Cardiac fibroblast (primary cell): ENCODE data around the gene KIR3DL3.
"Not testable (repeated sequence)": the region's sequence is repeated elsewhere in the genome, so short reads cannot be mapped to it uniquely, and the experiment has no call there.

ENCODE experiments used
- DNase-seq, 2 donors: peaks; one replicate each; pipeline versions ENCODE4 v3.0.0 to v3.0.0-alpha.2; 2010; ENCODE audit warnings: low read depth in 2 of 2
- H3K4me3 ChIP-seq, 2 donors: replicated peaks in 1 of 2; 1 replicate in 1 of 2; 2 replicates in 1 of 2; pipeline ENCODE4 v1.5.1; 2011; ENCODE audit warnings: low read depth in 2 of 2, low read length in 2 of 2, mild to moderate bottlenecking in 2 of 2, moderate library complexity in 1 of 2
- CTCF ChIP-seq: IDR thresholded peaks from one replicate; pipeline ENCODE4 v1.5.1; 2011; ENCODE audit warnings: low read depth, mild to moderate bottlenecking, low read length, inconsistent platforms

Gene KIR3DL3

GRCh38 chr19:54709212-54709948, 14.9 kb upstream of the KIR3DL3 start:
- H3K4me3 ChIP-seq: no peak overlapping the region
- no peak for TF ChIP-seq CTCF
- DNase-seq: no peak

- not testable (repeated sequence) for DNase-seq, H3K4me3 ChIP-seq
Measured at GRCh38 chr19:54709956-54710355, 14.3 kb upstream of the KIR3DL3 start.

- DNase-seq: no peak
- no peak for TF ChIP-seq CTCF
- H3K4me3 ChIP-seq: no peak overlapping the region
Measured at GRCh38 chr19:54724644-54725043, 402 bp downstream of the KIR3DL3 start.

- no peak for TF ChIP-seq CTCF
- no peak overlapping the region for H3K4me3 ChIP-seq
- no peak for DNase-seq
Measured at GRCh38 chr19:54725321-54725720, 1.1 kb downstream of the KIR3DL3 start.

GRCh38 chr19:54727562-54727961, 3.3 kb downstream of the KIR3DL3 start:
- no peak for TF ChIP-seq CTCF
- H3K4me3 ChIP-seq: no peak overlapping the region
- DNase-seq: no peak

GRCh38 chr19:54728167-54728566, 3.9 kb downstream of the KIR3DL3 start:
- H3K4me3 ChIP-seq: no peak overlapping the region
- TF ChIP-seq CTCF: no peak
- no peak for DNase-seq

GRCh38 chr19:54729416-54730188, 5.4 kb downstream of the KIR3DL3 start:
- TF ChIP-seq CTCF: no peak
- H3K4me3 ChIP-seq: no peak overlapping the region
- no peak for DNase-seq
